Psoas muscle (tissue), 8 donors: ENCODE results near the gene FGD5. TPM values are rescaled to one million over a fixed set of nuclear protein-coding genes. Genes with fewer than 3 reads are reported as not detected.

Source experiments
- ATAC-seq, 4 donors: fragments of 200-7000 bp; cut with Tn5 transposase; one replicate each; pipeline ENCODE4 v1.9.1; 2020; ENCODE audit warnings: moderate library complexity in 3 of 4, mild to moderate bottlenecking in 2 of 4
- DNase-seq, 2 donors: peaks; one replicate each; pipeline ENCODE4 v3.0.0-alpha.2; 2020
- H3K27ac ChIP-seq: fragments of 200-600 bp; one replicate; pipeline ENCODE4 v1.8.0; 2022
- H3K27me3 ChIP-seq, 3 donors: fragments of 200-600 bp in 1 of 3; one replicate each; pipeline versions ENCODE4 v1.6.1 to v1.8.0; 2013 to 2022; ENCODE audit warnings: low read length in 2 of 3, mild to moderate bottlenecking in 2 of 3, moderate library complexity in 1 of 3; ENCODE audit not compliant: insufficient read depth in 3 of 3
- H3K36me3 ChIP-seq, 2 donors: fragments of 200-600 bp in 1 of 2; one replicate each; pipeline versions ENCODE4 v1.6.1 to v1.8.0; 2013 to 2022; ENCODE audit warnings: low read depth in 1 of 2, mild to moderate bottlenecking in 1 of 2, moderate library complexity in 1 of 2; ENCODE audit not compliant: insufficient read depth in 1 of 2
- H3K4me1 ChIP-seq: fragments of 200-600 bp; one replicate; pipeline ENCODE4 v1.8.0; 2022
- H3K4me3 ChIP-seq: fragments of 200-600 bp; one replicate; pipeline ENCODE4 v1.8.0; 2022; ENCODE audit warnings: mild to moderate bottlenecking
- H3K9me3 ChIP-seq: fragments of 200-600 bp; one replicate; pipeline ENCODE4 v1.8.0; 2022
- WGBS, 3 donors: extraction: QIAGEN DNeasy Blood & Tissue Kit; methylation state at CpG; one replicate each; pipeline versions ENCODE4 v1.1.6 to v1.1.7; 2013; 5-methylcytosine and 5-hydroxymethylcytosine counted together
- intact Hi-C, 2 donors: fragments of 100-400 bp; cut with DNase I; formaldehyde crosslinking; loops; one replicate each; pipeline versions ENCODE4 v1.11.0 to v1.14.2; 2022
- polyA plus RNA-seq, 3 donors: library from polyadenylated mRNA; stranded (reverse); fragments of 200-250 nt; gene quantifications; one replicate each; pipeline ENCODE4 v1.2.3, GENCODE V29; 2013
- total RNA-seq, 4 donors: library from RNA; stranded (reverse); fragmentation: NEBNext Ultra II Directional in 2 of 4; extraction: Animal tissue kit (Norgen Biotek cat#: 25700) in 2 of 4; gene quantifications; one replicate each; pipeline versions ENCODE4 v1.2.1 to v1.2.4, GENCODE V29; 2021 to 2023
- TF ChIP-seq, protein P1 (sequence below): fragments of 200-600 bp; IDR thresholded peaks from one replicate; pipeline ENCODE4 v1.8.0; 2022; ENCODE audit warnings: antibody characterized with exemption
- donor health status: healthy with polysubstance abuse.
- donor health status: DM: no; HTN: no; CAD: no; lungs with moderate emphysema.
- donor health status: Bipolar disorder and iron deficiency.
- donor health status: healthy.
- donor health status: DM: yes; HTN: yes; CAD: no.
- donor health status: DM: no; HTN: no; CAD: no.
- donor health status: DM: no; HTN: no; CAD: no.
- donor health status: DM: yes; HTN: yes; CAD: no.

FGD5 gene
- total and polyA plus RNA-seq, 7 donors: 3.6 to 14.6 (median 6.4) TPM

DNA sequence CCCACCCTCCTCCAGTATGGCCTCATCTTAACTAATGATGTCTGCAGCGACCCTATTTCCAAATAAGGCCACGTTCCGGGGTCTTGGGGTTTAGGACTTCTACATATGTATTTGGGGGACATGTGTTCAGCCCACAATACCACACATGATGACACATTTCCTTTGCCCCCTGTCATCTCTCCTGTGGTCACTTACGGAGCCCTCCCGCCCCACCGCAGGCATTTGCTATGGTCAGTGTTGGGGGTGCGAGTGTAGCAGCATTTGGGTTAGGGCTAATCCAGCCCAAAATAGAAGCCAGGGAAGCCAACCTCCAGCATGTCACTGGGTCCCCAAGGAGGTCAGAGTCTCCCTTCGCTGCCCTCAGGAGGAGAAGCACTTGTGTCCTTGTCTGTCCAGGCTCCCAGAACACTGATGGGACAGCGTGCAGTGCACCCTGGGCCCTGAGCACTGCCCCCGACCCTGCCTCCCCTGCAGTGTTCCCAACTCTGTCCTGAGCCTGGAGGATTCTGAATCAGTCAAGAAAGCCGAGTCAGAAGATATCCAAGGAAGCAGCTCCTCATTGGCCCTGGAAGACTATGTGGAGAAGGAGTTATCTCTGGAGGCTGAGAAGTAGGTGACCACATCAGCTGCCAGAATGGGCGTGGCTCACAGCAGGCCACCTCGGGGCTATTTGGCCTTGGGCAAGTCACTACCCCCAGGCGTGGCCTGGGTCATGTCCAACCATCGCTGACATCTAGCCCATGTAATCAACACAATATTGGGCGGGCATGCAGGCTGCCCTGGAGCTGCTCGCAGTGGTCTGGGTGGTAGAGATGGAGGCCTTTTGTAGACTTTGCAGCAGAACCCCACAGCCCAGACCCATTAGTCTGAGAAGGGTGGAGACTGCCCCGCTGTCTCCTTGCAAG, 46.9 kb upstream of the FGD5 start:
- Histone ChIP-seq H3K27ac (no peak overlapping the region), H3K4me3 (no peak overlapping the region), H3K36me3 (no peaks in the 10 kb centered on the region), H3K27me3 (no peaks in the 10 kb centered on the region), H3K9me3 (no peaks in the 10 kb centered on the region), H3K4me1 (no peaks in the 10 kb centered on the region)
- WGBS, 3 donors: 88% methylated on average over 18 of the region's 18 CpGs
- intact Hi-C loops: no loop called here
- DNase-seq (no peak), ATAC-seq (no peak)
- TF ChIP-seq, protein P1, sequence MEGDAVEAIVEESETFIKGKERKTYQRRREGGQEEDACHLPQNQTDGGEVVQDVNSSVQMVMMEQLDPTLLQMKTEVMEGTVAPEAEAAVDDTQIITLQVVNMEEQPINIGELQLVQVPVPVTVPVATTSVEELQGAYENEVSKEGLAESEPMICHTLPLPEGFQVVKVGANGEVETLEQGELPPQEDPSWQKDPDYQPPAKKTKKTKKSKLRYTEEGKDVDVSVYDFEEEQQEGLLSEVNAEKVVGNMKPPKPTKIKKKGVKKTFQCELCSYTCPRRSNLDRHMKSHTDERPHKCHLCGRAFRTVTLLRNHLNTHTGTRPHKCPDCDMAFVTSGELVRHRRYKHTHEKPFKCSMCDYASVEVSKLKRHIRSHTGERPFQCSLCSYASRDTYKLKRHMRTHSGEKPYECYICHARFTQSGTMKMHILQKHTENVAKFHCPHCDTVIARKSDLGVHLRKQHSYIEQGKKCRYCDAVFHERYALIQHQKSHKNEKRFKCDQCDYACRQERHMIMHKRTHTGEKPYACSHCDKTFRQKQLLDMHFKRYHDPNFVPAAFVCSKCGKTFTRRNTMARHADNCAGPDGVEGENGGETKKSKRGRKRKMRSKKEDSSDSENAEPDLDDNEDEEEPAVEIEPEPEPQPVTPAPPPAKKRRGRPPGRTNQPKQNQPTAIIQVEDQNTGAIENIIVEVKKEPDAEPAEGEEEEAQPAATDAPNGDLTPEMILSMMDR: no peak

DNA sequence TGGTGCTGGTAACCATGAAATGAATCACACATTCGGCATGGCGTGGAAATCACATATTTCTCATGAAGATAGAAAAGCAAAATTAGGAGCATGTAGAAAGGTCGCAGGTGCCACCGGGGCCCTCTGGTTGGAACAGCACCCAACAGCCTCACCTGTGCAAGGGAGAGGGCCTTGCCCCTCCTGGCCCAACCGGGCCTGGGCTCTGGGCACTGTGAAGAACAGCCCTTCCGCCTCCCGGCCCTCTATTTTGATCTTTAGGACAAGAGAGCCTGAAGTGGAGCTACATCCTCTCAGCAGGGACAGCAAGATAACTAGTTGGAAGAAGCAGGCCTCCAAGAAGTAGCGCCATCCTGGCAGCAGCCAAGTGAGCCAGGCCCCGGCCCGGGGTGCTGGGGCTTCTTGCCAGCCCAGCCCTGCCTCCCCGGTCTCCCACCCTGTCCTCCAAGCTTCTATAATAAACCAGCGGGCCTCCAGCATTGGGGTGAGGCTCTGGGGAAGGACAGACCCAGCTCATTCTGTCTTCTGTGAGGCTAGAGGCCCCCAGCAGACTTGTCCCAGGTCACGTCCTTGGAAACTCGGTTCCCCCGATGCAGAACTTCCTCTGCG, 46.1 kb upstream of the FGD5 start:
- Histone ChIP-seq H3K36me3 (no peaks in the 10 kb centered on the region), H3K27me3 (no peaks in the 10 kb centered on the region), H3K9me3 (no peaks in the 10 kb centered on the region), H3K4me1 (no peaks in the 10 kb centered on the region), H3K27ac (no peak overlapping the region), H3K4me3 (no peak overlapping the region)
- ATAC-seq (no peak), DNase-seq (no peak)
- TF ChIP-seq, protein P1: no peak
- 79 to 86% (median 84%) methylated on average over 16 of the region's 16 CpGs for WGBS, 3 donors
- intact Hi-C loops: no loop called here

- no peak overlapping the region for H3K27ac ChIP-seq
- no peak overlapping the region for H3K4me3 ChIP-seq
- no peaks in the 10 kb centered on the region for H3K27me3 ChIP-seq
- DNase-seq (no peak), ATAC-seq (no peak)
- TF ChIP-seq, protein P1: no peak
- peaks cover 2% of the 10 kb centered on the region for H3K9me3 ChIP-seq
- H3K4me1 ChIP-seq: no peaks in the 10 kb centered on the region
- no peaks in the 10 kb centered on the region for H3K36me3 ChIP-seq
- intact Hi-C loops: no loop called here
Measured at GRCh38 chr3:14773281-14773680, 45.5 kb upstream of the FGD5 start.

- H3K36me3 ChIP-seq: no peaks in the 10 kb centered on the region
Measured at GRCh38 chr3:14773691-14774128, 45.1 kb upstream of the FGD5 start.

More at GRCh38 chr3:14773691-14774128, 45.1 kb upstream of the FGD5 start:
- peaks cover 6% of the 10 kb centered on the region for H3K9me3 ChIP-seq
- ATAC-seq (no peak), DNase-seq (no peak)
- WGBS, 3 donors: 85 to 89% (median 89%) methylated on average over 6 of the region's 6 CpGs
- no peaks in the 10 kb centered on the region for H3K4me1 ChIP-seq
- no peaks in the 10 kb centered on the region for H3K27me3 ChIP-seq
- no peak overlapping the region for H3K4me3 ChIP-seq
- TF ChIP-seq, protein P1: no peak
- no peak overlapping the region for H3K27ac ChIP-seq
- intact Hi-C loops: no loop called here
